ENCODE results near the gene TUSC2.

DNA sequence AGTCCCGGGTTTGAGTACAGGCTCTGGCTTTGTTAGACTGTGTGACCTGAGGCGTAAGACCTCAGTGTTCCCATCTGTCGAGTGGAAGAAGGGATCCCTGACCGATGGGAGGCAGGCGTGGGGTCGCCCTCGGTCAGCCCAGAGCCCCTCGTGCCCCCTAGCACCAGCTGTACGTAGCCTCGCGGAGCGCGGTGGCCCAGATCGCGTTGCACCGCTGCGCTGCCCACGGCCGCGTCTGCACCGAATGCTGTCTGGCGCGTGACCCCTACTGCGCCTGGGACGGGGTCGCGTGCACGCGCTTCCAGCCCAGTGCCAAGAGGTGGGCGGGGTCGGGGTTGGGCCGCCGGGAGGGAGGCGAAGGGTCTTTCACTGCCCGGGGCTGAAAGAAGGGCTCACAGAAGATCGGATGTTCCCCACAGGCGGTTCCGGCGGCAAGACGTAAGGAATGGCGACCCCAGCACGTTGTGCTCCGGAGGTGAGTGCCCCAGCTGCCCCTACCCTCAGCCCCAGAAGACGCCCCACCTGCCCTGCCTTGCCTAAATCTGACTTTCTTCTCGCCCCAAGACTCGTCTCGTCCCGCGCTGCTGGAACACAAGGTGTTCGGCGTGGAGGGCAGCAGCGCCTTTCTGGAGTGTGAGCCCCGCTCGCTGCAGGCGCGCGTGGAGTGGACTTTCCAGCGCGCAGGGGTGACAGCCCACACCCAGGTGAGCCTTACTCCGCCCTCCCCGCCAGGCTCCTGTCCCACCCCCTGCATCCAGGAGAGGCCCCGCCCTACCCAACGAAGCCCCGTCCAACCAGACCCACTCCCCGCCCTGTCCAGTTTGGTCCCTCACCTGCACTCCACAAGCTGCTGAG is 52.7 kb downstream of the TUSC2 start:
- TF ChIP-seq CTCF (tag by site-specific recombination; IDR thresholded peaks at IDR 0.05) (no peak), TCF7L2 (IDR thresholded peaks at IDR 0.05; ENCODE audit: borderline replicate concordance, low read depth, low read length) (no peak)
